ENCODE measurements around the gene SIX5. TPM values are rescaled to one million over a fixed set of nuclear protein-coding genes. Genes with fewer than 3 reads are reported as not detected.

Gene SIX5
- total RNA-seq, 2 experiments from 2014 or later = 9.4 to 15.2 TPM

- Histone ChIP-seq H3K4me1 (ENCODE audit: insufficient read depth, low read length, poor library complexity, severe bottlenecking) (peaks cover 25% of the 10 kb centered on the region), H3K79me2 (ENCODE audit: insufficient read depth, low read depth, low read length) (peaks cover 11% of the 10 kb centered on the region; the same call in 1 of the 2 replicates), H3K36me3 (ENCODE audit: insufficient read depth, low read length) (peaks cover 39% of the 10 kb centered on the region), H2AFZ (ENCODE audit: low read length) (no peak overlapping the region), H3K9me3 (ENCODE audit: low read length) (no peaks in the 10 kb centered on the region), H4K20me1 (ENCODE audit: insufficient read depth, low read length) (peaks cover 11% of the 10 kb centered on the region; the same call in 1 of the 2 replicates), H3K27ac (ENCODE audit: low read depth, low read length, poor library complexity, severe bottlenecking) (no peak overlapping the region), H3K9me2 (ENCODE audit: insufficient read depth, low read length) (no peaks in the 10 kb centered on the region), H3K4me3 (ENCODE audit: low read depth, low read length, poor library complexity, severe bottlenecking) (no peak overlapping the region), H3K4me2 (ENCODE audit: low read length) (no peak overlapping the region)
- ChIA-PET CTCF (ENCODE audit: unreplicated experiment) (no interaction called here), POLR2A (no interaction called here)
- no TSS peak for BruUV-seq (replicated peaks)
- TF ChIP-seq CTCF (conservative IDR thresholded peaks at IDR 0.05; ENCODE audit: low read length) (no peak), EZH2phosphoT487 (IDR thresholded peaks at IDR 0.05; ENCODE audit: borderline replicate concordance, low read depth, low read length) (no peak)
- DNase-seq (ENCODE audit: low spot score) = no peak
- intact Hi-C loops (cut with micrococcal nuclease; ENCODE audit: unreplicated experiment) = no loop called here
Observed at GRCh38 chr19:45789035-45789786, 20.2 kb upstream of the SIX5 start.

GRCh38 chr19:45786533-45786894 lies 17.5 kb upstream of the SIX5 start:
- no TSS peak for BruUV-seq (replicated peaks)
- H3K4me3 ChIP-seq (ENCODE audit: low read depth, low read length, poor library complexity, severe bottlenecking) = no peak overlapping the region
- H2AFZ ChIP-seq (ENCODE audit: low read length) = no peak overlapping the region
- H3K4me1 ChIP-seq (ENCODE audit: insufficient read depth, low read length, poor library complexity, severe bottlenecking) = peaks cover 9% of the 10 kb centered on the region
- ChIA-PET CTCF (ENCODE audit: unreplicated experiment) (no interaction called here), POLR2A (no interaction called here)
- peaks cover 6% of the 10 kb centered on the region; the same call in 1 of the 2 replicates for H4K20me1 ChIP-seq (ENCODE audit: insufficient read depth, low read length)
- peaks cover 39% of the 10 kb centered on the region for H3K36me3 ChIP-seq (ENCODE audit: insufficient read depth, low read length)
- TF ChIP-seq EZH2phosphoT487 (IDR thresholded peaks at IDR 0.05; ENCODE audit: borderline replicate concordance, low read depth, low read length) (no peak), CTCF (conservative IDR thresholded peaks at IDR 0.05; ENCODE audit: low read length) (no peak)
- no peak overlapping the region for H3K4me2 ChIP-seq (ENCODE audit: low read length)
- no peak for DNase-seq (ENCODE audit: low spot score)
- peaks cover 4% of the 10 kb centered on the region; the same call in 1 of the 2 replicates for H3K79me2 ChIP-seq (ENCODE audit: insufficient read depth, low read depth, low read length)
- intact Hi-C loops (cut with micrococcal nuclease; ENCODE audit: unreplicated experiment) = no loop called here
- H3K27ac ChIP-seq (ENCODE audit: low read depth, low read length, poor library complexity, severe bottlenecking) = no peak overlapping the region
- no peaks in the 10 kb centered on the region for H3K9me3 ChIP-seq (ENCODE audit: low read length)
- no peaks in the 10 kb centered on the region for H3K9me2 ChIP-seq (ENCODE audit: insufficient read depth, low read length)

GRCh38 chr19:45785781-45786532 lies 16.9 kb upstream of the SIX5 start:
- no peak overlapping the region for H2AFZ ChIP-seq (ENCODE audit: low read length)
- no peak overlapping the region for H3K4me3 ChIP-seq (ENCODE audit: low read depth, low read length, poor library complexity, severe bottlenecking)
- no peaks in the 10 kb centered on the region for H3K9me3 ChIP-seq (ENCODE audit: low read length)
- H4K20me1 ChIP-seq (ENCODE audit: insufficient read depth, low read length) = peaks cover 4% of the 10 kb centered on the region; the same call in 1 of the 2 replicates
- H3K79me2 ChIP-seq (ENCODE audit: insufficient read depth, low read depth, low read length) = no peaks in the 10 kb centered on the region
- ChIA-PET CTCF (ENCODE audit: unreplicated experiment) (no interaction called here), POLR2A (no interaction called here)
- intact Hi-C loops (cut with micrococcal nuclease; ENCODE audit: unreplicated experiment) = no loop called here
- no TSS peak for BruUV-seq (replicated peaks)
- TF ChIP-seq CTCF (conservative IDR thresholded peaks at IDR 0.05; ENCODE audit: low read length) (no peak), EZH2phosphoT487 (IDR thresholded peaks at IDR 0.05; ENCODE audit: borderline replicate concordance, low read depth, low read length) (no peak)
- DNase-seq (ENCODE audit: low spot score) = no peak
- no peak overlapping the region for H3K4me2 ChIP-seq (ENCODE audit: low read length)
- H3K36me3 ChIP-seq (ENCODE audit: insufficient read depth, low read length) = peaks cover 39% of the 10 kb centered on the region
- no peaks in the 10 kb centered on the region for H3K9me2 ChIP-seq (ENCODE audit: insufficient read depth, low read length)
- no peak overlapping the region for H3K27ac ChIP-seq (ENCODE audit: low read depth, low read length, poor library complexity, severe bottlenecking)
- peaks cover 4% of the 10 kb centered on the region for H3K4me1 ChIP-seq (ENCODE audit: insufficient read depth, low read length, poor library complexity, severe bottlenecking)
